IMR-90 (cell line): ENCODE results near the gene MOCS2. TPM values are rescaled to one million over a fixed set of nuclear protein-coding genes. Genes with fewer than 3 reads are reported as not detected.

Experiments
- ATAC-seq: fragments of 200-7000 bp; cut with Tn5 transposase; 2 replicates; pipeline ENCODE4 v1.9.1; 2020; ENCODE audit warnings: low read depth, mild to moderate bottlenecking, moderate library complexity
- Bru-seq: library from RNA; stranded (reverse); fragments of 400-500 nt; gene quantifications from one replicate; lab custom pipeline; 2021; lab: Mats Ljungman, UMichigan
- BruChase-seq, 2 experiments: library from RNA; stranded (reverse); fragments of 400-500 nt; gene quantifications; one replicate each; lab custom pipeline; 2021; lab: Mats Ljungman, UMichigan
- BruUV-seq: library from RNA; stranded (reverse); fragments of 400-500 nt; replicated peaks from 2 replicates; lab custom pipeline; 2021; lab: Mats Ljungman, UMichigan
- CTCF ChIA-PET: fragments of 300-600 bp; formaldehyde crosslinking; extraction: SDS; loops from one replicate; lab custom pipeline; 2021; ENCODE audit warnings: antibody characterized with exemption; lab: Yijun Ruan, JAX
- POLR2A ChIA-PET: fragments of 300-600 bp; sonication (Branson Sonifier 250); formaldehyde crosslinking; loops from one replicate; lab custom pipeline; 2022; ENCODE audit warnings: antibody characterized with exemption; ENCODE audit not compliant: unreplicated experiment; lab: Charles Lee
- DNase-seq: peaks from one replicate; pipeline ENCODE4 v3.0.0; 2013
- H2AFZ ChIP-seq: replicated peaks from 2 replicates; pipeline ENCODE3; 2013; ENCODE audit warnings: low read length, mild to moderate bottlenecking; ENCODE audit not compliant: poor library complexity
- H2AK5ac ChIP-seq: 2 replicates; pipeline ENCODE4 v1.6.1; 2013; ENCODE audit warnings: low read depth, low read length, inconsistent platforms
- H2AK9ac ChIP-seq: replicated peaks from 2 replicates; pipeline ENCODE3; 2013; ENCODE audit warnings: mild to moderate bottlenecking, low read depth, low read length, moderate library complexity; ENCODE audit not compliant: poor library complexity
- H2BK120ac ChIP-seq: 2 replicates; pipeline ENCODE4 v1.6.1; 2013; ENCODE audit warnings: low read depth, low read length, inconsistent platforms
- H2BK15ac ChIP-seq: 3 replicates; pipeline ENCODE4 v1.6.1; 2013; ENCODE audit warnings: low read depth, low read length, inconsistent platforms
- H2BK20ac ChIP-seq: 2 replicates; pipeline ENCODE4 v1.6.1; 2013; ENCODE audit warnings: low read depth, mild to moderate bottlenecking, inconsistent platforms, low read length, moderate library complexity
- H2BK5ac ChIP-seq: 2 replicates; pipeline ENCODE4 v1.6.1; 2013; ENCODE audit warnings: mild to moderate bottlenecking, low read depth, low read length, inconsistent platforms; ENCODE audit not compliant: poor library complexity, severe bottlenecking
- H3K14ac ChIP-seq: replicated peaks from 2 replicates; pipeline ENCODE4 v1.6.1; 2013; ENCODE audit warnings: low read depth, low read length, inconsistent platforms
- H3K18ac ChIP-seq: 2 replicates; pipeline ENCODE4 v1.6.1; 2013; ENCODE audit warnings: low read depth, low read length, control low read depth
- H3K23ac ChIP-seq: 2 replicates; pipeline ENCODE4 v1.6.1; 2013; ENCODE audit warnings: low read depth, low read length, inconsistent platforms
- H3K27ac ChIP-seq: 2 replicates; pipeline ENCODE4 v1.5.1; 2013; ENCODE audit warnings: mild to moderate bottlenecking, control low read depth, low read length; ENCODE audit not compliant: insufficient read depth
- H3K27me3 ChIP-seq: 2 replicates; pipeline ENCODE4 v1.6.1; 2013; ENCODE audit warnings: low read length; ENCODE audit not compliant: control insufficient read depth, insufficient read depth
- H3K36me3 ChIP-seq: 2 replicates; pipeline ENCODE4 v1.6.1; 2013; ENCODE audit warnings: low read length, mixed read lengths; ENCODE audit not compliant: control insufficient read depth, insufficient read depth
- H3K4ac ChIP-seq: 2 replicates; pipeline ENCODE4 v1.6.1; 2013; ENCODE audit warnings: low read depth, low read length, inconsistent platforms
- H3K4me1 ChIP-seq: 2 replicates; pipeline ENCODE4 v1.6.1; 2013; ENCODE audit warnings: low read length, mixed read lengths; ENCODE audit not compliant: control insufficient read depth, insufficient read depth
- H3K4me2 ChIP-seq: 2 replicates; pipeline ENCODE4 v1.6.1; 2013; ENCODE audit warnings: low read depth, mild to moderate bottlenecking, control low read depth, low read length, moderate library complexity
- H3K4me3 ChIP-seq: 2 replicates; pipeline ENCODE4 v1.5.1; 2013; ENCODE audit warnings: low read depth, mild to moderate bottlenecking, control low read depth, low read length, moderate library complexity; ENCODE audit not compliant: insufficient read depth
- H3K56ac ChIP-seq: 2 replicates; pipeline ENCODE4 v1.6.1; 2013; ENCODE audit warnings: low read length, inconsistent platforms; ENCODE audit not compliant: insufficient read depth; ENCODE audit errors: extremely low read depth
- H3K79me1 ChIP-seq, 2 experiments: 2 replicates each; pipeline ENCODE4 v1.6.1; 2013; ENCODE audit warnings: low read length in 2 of 2, inconsistent platforms in 1 of 2, low read depth in 1 of 2
- H3K9ac ChIP-seq: 2 replicates; pipeline ENCODE4 v1.6.1; 2013; ENCODE audit warnings: low read depth, low read length, control low read depth
- H3K9me1 ChIP-seq: 2 replicates; pipeline ENCODE4 v1.6.1; 2013; ENCODE audit warnings: low read length, inconsistent platforms; ENCODE audit not compliant: insufficient read depth
- H3K9me3 ChIP-seq: 2 replicates; pipeline ENCODE4 v1.6.1; 2013; ENCODE audit warnings: low read length; ENCODE audit not compliant: control insufficient read depth, insufficient read depth
- H4K20me1 ChIP-seq: 2 replicates; pipeline ENCODE4 v1.6.1; 2013; ENCODE audit warnings: low read length, inconsistent platforms; ENCODE audit not compliant: insufficient read depth
- H4K5ac ChIP-seq: 2 replicates; pipeline ENCODE4 v1.6.1; 2013; ENCODE audit warnings: mild to moderate bottlenecking, low read depth, low read length, control low read depth
- H4K8ac ChIP-seq, 2 experiments: 2 replicates each; pipeline ENCODE4 v1.6.1; 2013; ENCODE audit warnings: low read depth in 2 of 2, low read length in 2 of 2, control low read depth in 1 of 2, inconsistent platforms in 1 of 2
- H4K91ac ChIP-seq: 2 replicates; pipeline ENCODE4 v1.6.1; 2013; ENCODE audit warnings: low read depth, low read length, inconsistent platforms; ENCODE audit not compliant: insufficient read depth
- CEBPB ChIP-seq: IDR thresholded peaks from 2 replicates; pipeline ENCODE4 v1.6.1; 2012; ENCODE audit warnings: low read depth, low read length, improper control_type of control experiment
- MAZ ChIP-seq: IDR thresholded peaks from 2 replicates; pipeline ENCODE4 v1.6.1; 2012; ENCODE audit warnings: low read depth, mild to moderate bottlenecking, low read length, improper control_type of control experiment, moderate library complexity, borderline replicate concordance
- MXI1 ChIP-seq: IDR thresholded peaks from 2 replicates; pipeline ENCODE4 v1.6.1; 2012; ENCODE audit warnings: low read depth, mild to moderate bottlenecking, low read length, moderate library complexity, borderline replicate concordance
- POLR2A ChIP-seq: IDR thresholded peaks from 2 replicates; pipeline ENCODE4 v1.6.1; 2012; ENCODE audit warnings: mild to moderate bottlenecking, low read depth, low read length
- RCOR1 ChIP-seq: IDR thresholded peaks from 2 replicates; pipeline ENCODE4 v1.6.1; 2012; ENCODE audit warnings: mild to moderate bottlenecking, low read length, improper control_type of control experiment; ENCODE audit not compliant: insufficient replicate concordance
- RFX5 ChIP-seq: IDR thresholded peaks from 2 replicates; pipeline ENCODE4 v1.8.0; 2012; ENCODE audit warnings: low read depth, mild to moderate bottlenecking, low read length, moderate library complexity
- SMC3 ChIP-seq: fragments of 150-350 bp; IDR thresholded peaks from 2 replicates; pipeline ENCODE4 v1.6.1; 2016; ENCODE audit warnings: low read depth, mild to moderate bottlenecking, antibody characterized with exemption, low read length, moderate library complexity
- USF2 ChIP-seq: fragments of 150-350 bp; IDR thresholded peaks from 2 replicates; pipeline ENCODE4 v1.6.1; 2017; ENCODE audit warnings: mild to moderate bottlenecking, antibody characterized with exemption, low read length, low read depth
- WGBS, 2 experiments: methylation state at CpG; one replicate each; pipeline versions ENCODE4 v1.1.5 to v1.1.7; 2013; ENCODE audit warnings: missing lambda C conversion rate in 2 of 2; ENCODE audit not compliant: insufficient read length in 1 of 2; ENCODE audit errors: extremely low coverage in 2 of 2; 5-methylcytosine and 5-hydroxymethylcytosine counted together
- dilution Hi-C: fragments of 300-500 bp; cut with HindIII; formaldehyde crosslinking; loops from one replicate; pipeline ENCODE4 v1.14.3; 2018; ENCODE audit warnings: low sequenced_read_pairs; ENCODE audit not compliant: unreplicated experiment
- in situ Hi-C: fragments of 300-500 bp; cut with MboI; formaldehyde crosslinking; loops from 3 replicates; pipeline ENCODE4 v1.14.3; 2019; ENCODE audit warnings: low sequenced_read_pairs, inconsistent platforms, mixed read lengths
- intact Hi-C: fragments of 100-400 bp; cut with micrococcal nuclease; formaldehyde crosslinking; loops from 2 replicates; pipeline ENCODE4 v1.10.0; 2022
- long read RNA-seq: library from polyadenylated mRNA; unstranded; transcript quantifications from one replicate; pipeline ENCODE4 v2.0.0, GENCODE V29; 2021; ENCODE audit not compliant: unreplicated experiment
- polyA plus RNA-seq, 3 experiments: library from polyadenylated mRNA; depleted of rRNA; stranded (reverse); fragments of >200 nt; gene quantifications; 2 replicates each; pipeline ENCODE4 v1.2.3, GENCODE V29; 2012; ENCODE audit warnings: low replicate concordance in 1 of 3
- total RNA-seq: library from RNA; depleted of rRNA; stranded (reverse); fragments of >200 nt; gene quantifications from 2 replicates; pipeline ENCODE4 v1.2.3, GENCODE V29; 2012; rRNA removed

MOCS2 gene, protein sequence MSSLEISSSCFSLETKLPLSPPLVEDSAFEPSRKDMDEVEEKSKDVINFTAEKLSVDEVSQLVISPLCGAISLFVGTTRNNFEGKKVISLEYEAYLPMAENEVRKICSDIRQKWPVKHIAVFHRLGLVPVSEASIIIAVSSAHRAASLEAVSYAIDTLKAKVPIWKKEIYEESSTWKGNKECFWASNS
- total RNA-seq = 36.4 and 62.5 TPM in 2 replicates
- 32.8 and 40.0 TPM in 2 replicates for polyA plus RNA-seq (2012; rRNA removed)
- polyA plus RNA-seq (2012; cell fraction: cytosol; rRNA removed) = 4.7 and 5.5 TPM in 2 replicates
- polyA plus RNA-seq (2012; cell fraction: nucleus; rRNA removed; ENCODE audit: low replicate concordance) = 1.2 and 13.8 TPM in 2 replicates
- percentile 57 among the genes with signal in this experiment for Bru-seq, nascent RNA
- percentile 61 among the genes with signal in this experiment for BruChase-seq, experiment 1, labeled RNA remaining after a 6-hour chase
- BruChase-seq, experiment 2, labeled RNA remaining after a 2-hour chase = percentile 51 among the genes with signal in this experiment
- long read RNA-seq, transcript MOCS2-202 (7 exons, 1,785 nt) = minor isoform, 5 of 72 reads
- long read RNA-seq, transcript MOCS2-203 (7 exons, 1,337 nt) = major isoform, 50 of 72 reads
- long read RNA-seq, partial matches to known transcripts = 3 of 72 reads
- long read RNA-seq, other reads (novel, unspliced or antisense) = 14 of 72 reads

GRCh38 chr5:53109443-53110127 lies at the start of gene MOCS2:
Gene MOCS2, minus strand, starts transcription at chr5:53109757. Its CDS starts 2,583 bp downstream, at chr5:53107174.
- Histone ChIP-seq H3K9me3 (no peaks in the 10 kb centered on the region), H2BK5ac (peak within 1 kb of the TSS; percentile 93), H2BK120ac (peak within 1 kb of the TSS; percentile 90), H3K4me1 (no peaks in the 10 kb centered on the region; the same call in 1 of the 2 replicates), H3K36me3 (peaks cover 2% of the 10 kb centered on the region; the same call in 1 of the 2 replicates), H4K5ac (peak within 1 kb of the TSS; percentile 84), H3K79me1 (peaks cover 19 to 40% of the 10 kb centered on the region in 2 experiments), H2BK15ac (peak within 1 kb of the TSS; percentile 77; the same call in 1 of the 3 replicates), H3K56ac (peak within 1 kb of the TSS; percentile 89), H3K9me1 (peaks cover 4% of the 10 kb centered on the region; the same call in 1 of the 2 replicates), H2AK5ac (peak within 1 kb of the TSS; percentile 92), H4K8ac (peak within 1 kb of the TSS; percentile 73 to 98), H3K9ac (peak within 1 kb of the TSS; percentile 97), H2AFZ (peak within 1 kb of the TSS; percentile 100), H4K20me1 (no peaks in the 10 kb centered on the region), H3K4me2 (peak within 1 kb of the TSS; percentile 100), H2BK20ac (peak within 1 kb of the TSS; percentile 59; the same call in 1 of the 2 replicates), H3K18ac (peak within 1 kb of the TSS; percentile 79), H3K23ac (peak within 1 kb of the TSS; percentile 100), H3K14ac (peak within 1 kb of the TSS; percentile 100), H3K4me3 (peak within 1 kb of the TSS; percentile 71), H4K91ac (peak within 1 kb of the TSS; percentile 91), H2AK9ac (peak within 1 kb of the TSS; percentile 89), H3K4ac (peak within 1 kb of the TSS; percentile 99), H3K27ac (peak within 1 kb of the TSS; percentile 81), H3K27me3 (no peaks in the 10 kb centered on the region)
- ChIA-PET POLR2A (interaction anchor here (0.5 to 1.0 kb wide), 4 partner anchors 18 to 419 kb away, joined by 3 to 6 read pairs (median 4); partner anchors contain the start of gene FST), CTCF (interaction anchor here (1.7 kb wide), 1 partner anchor 161 kb away, joined by 5 read pairs; no protein-coding TSS in a partner anchor)
- 1% methylated on average over 25 of the region's 54 CpGs; no CpG with 5 or more reads in 1 of the 2 experiments for WGBS, 2 experiments
- DNase-seq (peak; percentile 87), ATAC-seq (peak; percentile 99)
- intact Hi-C loops = no loop called here
- TF ChIP-seq RCOR1 = no peak
- TF ChIP-seq MAZ = peak; percentile 93
- no peak for TF ChIP-seq RFX5
- TF ChIP-seq USF2 = no peak
- no peak for TF ChIP-seq SMC3
- TF ChIP-seq MXI1 = peak; percentile 29; the same call in 1 of the 2 replicates
- TF ChIP-seq POLR2A = 0 out of 2 replicates have a peak, but pooled peaks have one; percentile 43
- no peak for TF ChIP-seq CEBPB
- dilution Hi-C loops = no loop called here
- in situ Hi-C loops = no loop called here
- BruUV-seq = no TSS peak
